ENCODE measurements around the gene TNS3.

TNS3 gene

DNA sequence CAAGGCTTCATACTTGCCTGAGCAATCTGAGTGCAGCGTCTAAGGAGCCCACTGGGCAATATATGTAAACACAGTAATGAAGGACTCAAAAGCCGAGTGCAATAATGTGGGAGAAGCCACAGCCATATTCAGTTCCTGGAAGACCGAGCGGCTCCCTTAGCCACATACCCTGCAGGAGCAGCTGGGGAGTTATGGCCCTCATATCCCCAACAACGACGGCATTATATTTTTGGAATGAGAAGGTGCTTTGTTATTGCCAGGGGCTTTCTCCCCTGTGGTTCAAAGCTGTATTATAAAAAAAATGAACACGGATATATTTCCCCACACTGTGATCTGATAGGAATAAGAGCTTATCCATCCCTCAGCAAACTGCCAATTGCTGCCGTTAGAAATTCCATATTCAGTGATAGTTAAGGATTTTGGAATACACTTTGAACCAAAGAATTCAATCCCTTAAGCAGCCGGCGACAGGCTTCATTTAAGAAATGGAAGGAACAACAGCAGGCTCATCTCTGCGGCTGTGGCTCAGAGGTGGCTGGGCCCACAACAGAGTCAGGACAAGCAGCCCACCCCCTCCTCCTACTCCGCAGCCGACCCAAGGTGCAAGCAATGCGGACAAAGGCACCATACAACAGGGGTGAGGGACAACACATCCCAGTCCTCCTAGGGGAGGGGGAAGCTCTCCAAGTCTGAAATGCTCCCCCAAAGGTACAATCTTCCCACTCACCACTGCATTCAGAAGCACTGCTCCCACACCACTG is 77.2 kb downstream of the TNS3 start:
- Histone ChIP-seq H3K27me3 (ENCODE audit: insufficient read depth, low read depth, severe bottlenecking) (no peaks in the 10 kb centered on the region), H3K36me3 (no peaks in the 10 kb centered on the region), H3K9me3 (ENCODE audit: severe bottlenecking) (no peaks in the 10 kb centered on the region), H3K4me3 (ENCODE audit: low read depth, low read length) (no peak overlapping the region), H3K27ac (no peak overlapping the region)
- TF ChIP-seq, protein P1, sequence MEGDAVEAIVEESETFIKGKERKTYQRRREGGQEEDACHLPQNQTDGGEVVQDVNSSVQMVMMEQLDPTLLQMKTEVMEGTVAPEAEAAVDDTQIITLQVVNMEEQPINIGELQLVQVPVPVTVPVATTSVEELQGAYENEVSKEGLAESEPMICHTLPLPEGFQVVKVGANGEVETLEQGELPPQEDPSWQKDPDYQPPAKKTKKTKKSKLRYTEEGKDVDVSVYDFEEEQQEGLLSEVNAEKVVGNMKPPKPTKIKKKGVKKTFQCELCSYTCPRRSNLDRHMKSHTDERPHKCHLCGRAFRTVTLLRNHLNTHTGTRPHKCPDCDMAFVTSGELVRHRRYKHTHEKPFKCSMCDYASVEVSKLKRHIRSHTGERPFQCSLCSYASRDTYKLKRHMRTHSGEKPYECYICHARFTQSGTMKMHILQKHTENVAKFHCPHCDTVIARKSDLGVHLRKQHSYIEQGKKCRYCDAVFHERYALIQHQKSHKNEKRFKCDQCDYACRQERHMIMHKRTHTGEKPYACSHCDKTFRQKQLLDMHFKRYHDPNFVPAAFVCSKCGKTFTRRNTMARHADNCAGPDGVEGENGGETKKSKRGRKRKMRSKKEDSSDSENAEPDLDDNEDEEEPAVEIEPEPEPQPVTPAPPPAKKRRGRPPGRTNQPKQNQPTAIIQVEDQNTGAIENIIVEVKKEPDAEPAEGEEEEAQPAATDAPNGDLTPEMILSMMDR (IDR thresholded peaks at IDR 0.05; ENCODE audit: low read depth, low read length): no peak
- no peak for DNase-seq

DNA sequence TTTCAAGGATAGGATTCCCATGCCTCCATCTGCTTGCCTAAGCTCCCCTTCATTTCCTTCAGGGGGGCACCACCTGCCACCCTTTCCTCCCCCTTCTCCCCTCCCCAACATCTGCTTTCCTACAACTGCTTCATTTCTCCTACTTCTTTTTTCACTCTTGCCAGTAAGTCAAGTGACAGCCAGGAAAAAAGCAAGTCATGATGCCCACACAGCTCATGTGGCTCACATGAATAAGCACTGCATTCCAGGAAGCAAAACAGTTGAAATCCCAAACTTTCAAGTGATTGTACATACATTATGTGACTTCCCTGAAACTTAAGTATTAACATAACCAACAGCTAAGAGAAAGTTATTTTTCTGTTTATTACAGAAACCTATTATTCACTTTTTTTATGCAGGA is 78.6 kb downstream of the TNS3 start:
- no peak for DNase-seq
- Histone ChIP-seq H3K4me3 (ENCODE audit: low read depth, low read length) (no peak overlapping the region), H3K9me3 (ENCODE audit: severe bottlenecking) (no peaks in the 10 kb centered on the region), H3K27me3 (ENCODE audit: insufficient read depth, low read depth, severe bottlenecking) (no peaks in the 10 kb centered on the region), H3K27ac (no peak overlapping the region), H3K36me3 (no peaks in the 10 kb centered on the region)
- TF ChIP-seq, protein P1 (IDR thresholded peaks at IDR 0.05; ENCODE audit: low read depth, low read length): no peak

DNA sequence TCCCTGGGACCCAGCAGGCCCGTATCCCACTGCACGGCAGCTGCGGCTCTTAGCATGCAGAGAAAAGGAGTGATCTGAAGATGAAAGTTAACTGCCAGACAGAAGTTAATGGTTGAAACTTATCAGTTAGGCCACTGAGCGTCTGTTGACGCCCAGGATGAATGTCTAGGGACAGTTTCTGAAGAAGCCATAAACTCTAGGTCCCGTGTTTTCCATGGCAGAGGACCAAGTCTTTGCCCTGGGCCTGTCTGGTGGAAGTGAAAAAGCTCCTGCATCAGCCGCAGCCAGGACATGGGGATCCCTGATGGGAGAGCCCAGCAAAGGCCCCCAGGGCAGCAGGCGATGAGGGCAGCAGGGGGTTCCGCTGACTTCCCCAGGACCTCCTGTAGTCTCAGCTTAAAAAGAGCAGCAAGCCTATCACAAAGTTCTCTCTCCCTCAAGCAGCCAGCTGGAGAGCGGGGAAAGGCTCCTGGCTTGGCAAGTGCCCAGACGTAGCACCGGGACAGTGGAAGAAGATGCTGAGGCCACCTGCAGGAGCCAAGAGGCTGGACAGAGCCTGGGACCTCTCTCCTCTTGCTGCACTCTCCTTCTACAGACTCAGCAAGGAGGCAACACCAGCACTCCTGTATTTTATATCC is 79.6 kb downstream of the TNS3 start:
- Histone ChIP-seq H3K36me3 (no peaks in the 10 kb centered on the region), H3K27me3 (ENCODE audit: insufficient read depth, low read depth, severe bottlenecking) (no peaks in the 10 kb centered on the region), H3K4me3 (ENCODE audit: low read depth, low read length) (no peak overlapping the region), H3K9me3 (ENCODE audit: severe bottlenecking) (no peaks in the 10 kb centered on the region), H3K27ac (no peak overlapping the region)
- TF ChIP-seq, protein P1 (IDR thresholded peaks at IDR 0.05; ENCODE audit: low read depth, low read length): no peak
- no peak for DNase-seq

DNA sequence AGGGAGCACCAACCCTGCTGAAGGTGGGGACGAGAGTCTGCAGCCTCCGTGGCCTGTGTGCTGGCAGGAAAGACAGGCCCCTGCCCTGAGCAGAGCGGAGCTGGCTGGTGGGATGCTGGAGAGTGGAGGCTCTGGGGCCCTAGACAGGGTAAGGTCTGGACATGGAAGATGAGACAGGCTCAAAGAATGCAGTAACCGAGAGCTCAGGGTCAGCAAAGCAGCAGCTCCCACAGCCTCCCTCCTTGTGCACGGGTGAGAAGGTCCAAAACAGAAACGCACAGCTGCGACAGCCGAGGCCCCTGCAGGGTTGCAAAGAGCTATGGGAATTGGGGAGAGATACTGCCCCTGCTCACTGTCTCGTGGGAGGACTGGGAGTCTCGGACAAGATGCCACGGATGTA is 80.5 kb downstream of the TNS3 start:
- H3K27ac ChIP-seq: no peak overlapping the region
- no peak for DNase-seq

DNA sequence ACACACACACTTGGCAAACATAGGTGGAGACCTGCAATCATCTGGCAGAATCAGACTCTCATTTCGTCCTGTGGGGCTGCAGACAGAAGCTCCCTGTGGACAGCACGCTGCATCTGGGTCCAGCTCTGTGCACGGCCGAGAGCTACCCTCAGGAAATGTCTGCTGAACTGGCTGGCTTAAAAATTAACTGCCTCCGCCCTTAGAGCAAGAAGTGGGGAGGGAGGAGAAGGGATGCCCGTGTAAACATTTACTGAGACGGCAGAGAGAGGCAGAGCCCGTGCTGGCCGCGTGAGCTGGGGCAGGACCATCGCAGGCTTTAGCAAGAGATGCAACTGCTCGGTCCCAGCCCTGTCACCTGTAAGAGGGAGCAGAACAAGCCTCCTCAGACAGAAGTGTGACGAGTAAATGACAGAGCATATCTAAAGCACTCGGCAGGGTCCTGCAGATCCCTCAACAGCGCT is 81.8 kb downstream of the TNS3 start:
- H3K27ac ChIP-seq: no peak overlapping the region
- TF ChIP-seq, protein P1 (IDR thresholded peaks at IDR 0.05; ENCODE audit: low read depth, low read length): no peak
- H3K4me3 ChIP-seq (ENCODE audit: low read depth, low read length): no peak overlapping the region
- H3K36me3 ChIP-seq: no peaks in the 10 kb centered on the region
- no peaks in the 10 kb centered on the region for H3K27me3 ChIP-seq (ENCODE audit: insufficient read depth, low read depth, severe bottlenecking)
- DNase-seq: no peak
- no peaks in the 10 kb centered on the region for H3K9me3 ChIP-seq (ENCODE audit: severe bottlenecking)

More for the DNA sequence above, 80.5 kb downstream of the TNS3 start:
- Histone ChIP-seq H3K36me3 (no peaks in the 10 kb centered on the region), H3K27me3 (ENCODE audit: insufficient read depth, low read depth, severe bottlenecking) (no peaks in the 10 kb centered on the region), H3K4me3 (ENCODE audit: low read depth, low read length) (no peak overlapping the region), H3K9me3 (ENCODE audit: severe bottlenecking) (no peaks in the 10 kb centered on the region)
- TF ChIP-seq, protein P1 (IDR thresholded peaks at IDR 0.05; ENCODE audit: low read depth, low read length): no peak
